ENCODE data around the gene PRKN.

PRKN gene

GRCh38 chr6:162165479-162165878 is 562.1 kb downstream of the PRKN start:
- DNase-seq: no peak

DNA sequence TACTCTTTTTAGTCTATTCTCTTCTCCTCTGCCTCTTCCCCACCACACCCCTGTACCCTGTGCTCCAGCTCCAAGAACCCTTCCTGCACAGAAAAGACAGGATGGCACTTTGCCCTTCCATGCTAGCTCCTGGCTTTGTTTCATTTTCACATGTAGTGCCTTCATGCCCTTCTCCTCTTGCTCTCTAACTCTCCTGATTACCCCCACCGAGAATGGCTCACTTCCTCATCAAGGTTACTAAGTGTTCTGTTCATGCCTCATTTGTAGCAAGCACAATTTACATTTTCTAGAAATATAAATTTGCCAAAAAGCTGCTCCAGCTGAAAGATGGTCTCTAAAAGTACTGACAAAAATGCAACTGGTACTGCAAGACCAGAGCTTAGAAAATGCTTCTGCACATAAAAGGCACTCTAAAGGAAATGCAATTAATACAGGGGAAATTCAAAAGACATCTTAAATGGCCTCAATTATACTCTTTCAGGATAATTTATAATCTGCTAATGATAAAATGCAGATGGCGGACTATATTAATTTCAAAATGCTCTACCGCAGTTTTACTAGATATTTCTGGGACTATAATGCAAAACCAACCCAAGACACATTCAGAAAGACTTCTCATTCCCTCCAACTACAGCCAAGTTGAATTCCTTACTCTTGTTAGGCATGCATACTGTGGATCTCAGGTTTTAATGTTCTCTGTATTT is 570.2 kb downstream of the PRKN start:
- no peak for DNase-seq

- DNase-seq: no peak
These were observed 571.4 kb downstream of the PRKN start for GRCh38 chr6:162156146-162156545.

DNA sequence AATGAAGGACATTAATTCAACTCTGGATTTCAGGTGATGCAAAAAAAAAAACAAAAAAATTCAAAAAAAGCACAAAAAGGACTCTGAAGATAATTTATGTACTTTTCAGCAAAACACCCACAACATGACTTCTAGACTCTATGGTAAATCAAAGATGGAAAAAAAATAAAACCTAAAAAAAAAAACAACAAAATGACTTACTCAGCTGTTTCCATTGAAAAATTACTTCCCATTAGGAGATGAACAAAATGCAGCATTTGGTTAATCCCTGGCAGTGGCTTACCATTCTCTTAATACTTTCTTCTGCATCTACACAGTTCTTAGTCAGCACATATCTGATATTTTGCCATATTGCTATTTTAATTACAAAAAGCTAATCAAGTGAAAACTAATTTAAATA is 572.6 kb downstream of the PRKN start:
- no peak for DNase-seq

DNA sequence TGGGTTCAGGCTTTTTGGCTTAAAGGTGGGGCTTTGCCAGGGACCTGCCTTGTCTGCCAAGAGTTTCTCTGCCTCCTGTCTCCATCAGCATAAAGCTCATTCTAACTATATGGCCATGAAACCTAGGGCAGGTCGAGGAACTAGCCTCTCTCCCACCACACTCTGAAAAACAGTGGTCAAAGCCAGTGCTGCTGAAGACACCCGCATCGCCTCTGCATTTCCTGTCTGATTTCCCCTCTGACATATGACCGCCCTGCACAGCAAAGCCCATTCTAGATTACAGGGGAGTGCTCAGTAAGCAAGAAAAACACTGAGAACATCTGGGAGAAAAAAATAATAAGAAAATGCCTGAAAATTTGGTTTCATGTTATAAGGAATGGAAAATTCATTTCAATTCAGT is 573.6 kb downstream of the PRKN start:
- DNase-seq: no peak

DNA sequence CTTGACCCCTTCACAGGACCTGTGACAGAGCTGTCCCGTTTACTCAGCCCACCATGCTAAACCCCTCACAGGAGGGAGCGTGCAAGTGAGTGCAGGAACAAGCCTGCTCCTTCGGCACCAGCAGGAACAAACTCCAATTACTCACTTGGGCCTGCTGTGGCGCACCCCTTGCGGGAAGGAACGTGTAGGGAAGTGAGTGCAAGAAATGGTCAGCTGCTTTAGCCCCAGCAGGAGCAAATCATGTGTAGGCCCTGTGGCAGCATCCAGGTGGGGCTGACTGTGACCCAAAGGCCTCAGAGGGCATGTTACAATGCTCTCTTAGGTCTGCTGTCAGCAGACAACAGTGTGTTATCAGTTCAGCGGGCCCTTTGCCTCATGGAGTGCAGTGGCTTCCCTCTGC is 574.4 kb downstream of the PRKN start:
- DNase-seq: no peak

- DNase-seq: no peak
These were observed 576.4 kb downstream of the PRKN start for GRCh38 chr6:162151021-162151665.

DNA sequence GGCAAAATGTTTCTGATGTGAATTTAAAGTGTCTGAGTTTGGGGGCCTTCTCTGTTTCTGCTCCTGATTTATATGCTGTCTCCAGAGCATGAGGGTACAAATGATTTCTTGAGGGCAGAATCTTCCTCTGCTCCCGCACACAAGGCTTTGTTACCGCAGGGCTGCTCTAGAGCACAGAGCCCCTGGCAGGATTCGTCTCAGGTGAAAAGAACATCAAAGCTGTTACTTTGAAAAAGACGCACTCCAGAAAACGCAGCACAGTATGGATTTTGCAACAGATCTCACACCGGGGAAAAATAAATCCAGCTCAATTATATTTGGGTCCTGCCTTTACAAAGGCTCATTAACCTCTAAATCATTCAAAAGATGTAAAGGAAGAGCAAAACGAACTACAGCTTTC is 577.3 kb downstream of the PRKN start:
- DNase-seq: no peak

DNA sequence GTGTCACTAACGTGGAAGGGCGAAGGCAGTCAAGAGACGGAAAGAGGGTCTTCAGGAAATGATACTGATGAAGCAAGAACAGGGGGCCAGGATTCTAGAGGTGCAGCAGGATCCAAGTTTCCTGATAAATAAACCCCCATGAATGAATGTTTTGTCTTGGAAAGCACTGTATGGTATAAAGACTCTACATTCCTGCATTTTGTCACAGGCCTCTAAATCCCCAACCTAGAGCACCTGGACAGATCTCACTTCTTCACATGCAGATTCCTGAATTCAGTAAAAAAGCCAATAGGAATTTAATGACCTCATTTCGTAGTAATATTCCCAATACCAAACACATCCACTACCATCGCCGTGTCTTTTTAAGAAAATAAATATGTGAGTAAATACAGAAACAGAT is 577.8 kb downstream of the PRKN start:
- no peak for DNase-seq

DNA sequence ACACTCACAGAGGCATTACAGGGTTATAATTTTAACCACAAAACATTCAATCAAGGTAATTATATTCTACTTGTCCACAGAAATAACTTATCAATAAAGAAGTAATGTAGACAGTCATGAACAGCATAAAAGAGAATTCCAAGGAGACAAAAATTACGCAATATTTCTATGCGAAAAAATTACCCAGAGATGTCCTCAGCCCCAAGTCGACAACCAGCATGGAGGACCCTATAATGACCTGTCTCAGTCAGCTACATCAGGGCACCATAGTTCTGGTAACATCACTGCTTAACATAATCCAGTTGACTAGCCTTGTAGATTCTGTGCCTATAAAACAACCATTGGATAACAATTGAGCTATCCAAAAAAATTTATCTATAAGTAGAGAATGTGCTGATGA is 579.8 kb downstream of the PRKN start:
- no peak for DNase-seq

GRCh38 chr6:162147281-162147680 is 580.3 kb downstream of the PRKN start:
- no peak for DNase-seq

DNA sequence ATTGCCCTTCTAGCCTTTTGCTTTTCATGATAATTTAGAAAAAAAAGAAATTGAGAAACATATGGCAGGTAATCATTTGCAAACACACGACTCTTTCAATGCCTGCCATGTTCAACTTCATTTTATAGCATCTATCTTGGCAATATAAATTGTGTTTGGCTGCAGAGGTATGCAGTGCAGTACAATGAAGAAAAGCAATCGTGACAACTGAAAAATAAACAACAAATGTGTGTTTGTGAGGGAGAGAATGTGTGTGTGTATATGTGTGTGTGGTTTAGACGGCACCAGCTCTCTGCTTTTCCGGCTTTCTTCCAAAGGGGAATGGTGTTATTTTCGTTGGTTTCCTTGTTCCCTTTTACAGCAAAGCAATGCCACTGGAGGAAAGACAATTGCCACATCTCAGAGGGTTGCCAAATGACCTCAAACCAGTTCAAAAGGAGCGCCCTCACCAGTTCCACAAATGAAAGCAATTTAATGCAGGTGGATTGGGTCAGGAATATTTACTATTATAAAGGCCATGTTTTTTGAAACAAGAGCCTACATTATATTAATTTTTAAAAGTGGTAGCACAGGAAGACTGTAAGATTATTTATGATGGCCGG is 587.2 kb downstream of the PRKN start:
- DNase-seq: no peak

DNA sequence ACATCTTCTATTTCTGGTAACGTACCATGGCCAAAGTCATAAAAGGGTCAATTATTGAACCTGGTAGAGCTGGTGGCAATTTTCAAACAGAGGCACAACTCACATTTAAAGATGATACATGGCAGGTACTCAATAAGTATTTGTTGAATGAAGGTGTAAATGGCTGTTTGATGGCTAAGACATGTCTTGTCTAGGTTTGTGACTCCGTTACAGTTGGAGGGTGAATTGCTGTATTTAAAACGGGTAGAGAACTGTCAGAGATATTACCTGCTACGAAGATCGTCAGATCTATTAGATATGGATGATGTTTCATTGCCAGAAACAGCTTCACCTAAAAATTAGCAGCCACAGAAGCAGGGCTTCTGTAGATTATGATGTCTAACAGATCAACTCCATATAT is 601.9 kb downstream of the PRKN start:
- DNase-seq: no peak

DNA sequence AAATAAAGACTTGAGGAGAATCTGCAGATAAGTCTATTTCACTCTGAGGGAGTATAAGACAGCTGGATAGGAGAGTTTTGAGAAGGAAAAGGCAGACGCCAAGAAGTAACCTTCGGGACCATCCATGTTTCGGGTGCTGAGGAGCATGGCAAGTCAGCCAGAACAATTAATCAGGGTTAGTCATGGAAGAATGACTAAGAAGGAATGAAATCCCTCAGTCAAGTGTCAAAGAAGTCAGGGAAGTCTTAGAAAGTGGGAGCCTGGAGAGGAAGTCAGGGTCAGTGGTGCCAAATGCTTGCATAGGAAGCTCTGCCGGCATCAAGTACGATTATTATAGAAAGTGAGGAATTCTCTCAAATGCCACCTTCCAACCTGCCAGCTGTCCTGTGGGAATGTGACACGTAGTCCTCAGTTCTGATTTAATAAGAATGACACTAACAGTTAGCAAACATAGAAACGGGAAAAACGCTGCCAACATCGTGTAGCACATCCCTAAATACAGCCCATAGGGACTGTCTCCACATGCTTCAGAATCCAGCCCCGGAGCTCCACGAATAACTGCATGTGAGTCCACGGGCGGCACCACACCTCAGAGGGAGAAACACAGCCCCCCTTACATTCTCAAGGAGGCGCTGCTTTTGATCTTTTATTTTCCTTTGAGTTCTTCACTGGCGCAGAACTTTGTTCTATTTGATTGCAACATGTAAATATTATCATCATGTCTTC is 602.7 kb downstream of the PRKN start:
- no peak for DNase-seq

GRCh38 chr6:162123797-162124196 is 603.8 kb downstream of the PRKN start:
- no peak for DNase-seq

- no peak for DNase-seq
These were observed 608.2 kb downstream of the PRKN start for GRCh38 chr6:162119341-162119740.

GRCh38 chr6:162118706-162119105 is 608.9 kb downstream of the PRKN start:
- no peak for DNase-seq

GRCh38 chr6:162116902-162117525 is 610.6 kb downstream of the PRKN start:
- no peak for DNase-seq

GRCh38 chr6:162109480-162110050 is 618.0 kb downstream of the PRKN start:
- DNase-seq: no peak

- DNase-seq: no peak
These were observed 619.5 kb downstream of the PRKN start for GRCh38 chr6:162108041-162108440.

DNA sequence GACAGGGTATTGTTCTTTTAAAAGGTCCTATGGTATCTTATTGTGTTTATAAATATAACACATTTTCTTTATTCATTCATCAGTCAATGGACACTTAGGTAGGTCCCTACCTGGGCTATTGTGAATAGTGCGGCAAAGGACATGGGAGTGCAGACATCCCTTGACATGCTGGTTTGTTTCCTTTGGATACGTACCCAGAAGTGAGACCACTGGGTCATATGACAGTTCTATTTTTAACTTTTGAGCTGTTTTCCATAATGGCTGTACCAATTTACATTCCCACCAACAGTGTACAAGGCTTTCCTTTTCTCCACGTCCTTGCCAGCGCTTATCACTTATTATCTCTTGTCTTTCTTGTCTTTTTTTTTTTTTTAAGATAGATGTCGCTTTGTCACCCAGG is 627.5 kb downstream of the PRKN start:
- DNase-seq: no peak

- no peak for DNase-seq
These were observed 627.9 kb downstream of the PRKN start for GRCh38 chr6:162099685-162100084.
